Fibroblast of pulmonary artery (primary cell): Measurements from ENCODE around the gene PCDHGA4.
A peak's percentile ranks its signal among the peaks of the same experiment; 100 is the strongest.

Experiments
- DNase-seq: peaks from one replicate; pipeline ENCODE4 v3.0.0-alpha.2; 2010; ENCODE audit warnings: low read depth
- H3K4me3 ChIP-seq: replicated peaks from 2 replicates; pipeline ENCODE4 v1.5.1; 2011; ENCODE audit warnings: low read depth, mild to moderate bottlenecking, control low read depth, low read length, moderate library complexity
- CTCF ChIP-seq: IDR thresholded peaks from 2 replicates; pipeline ENCODE4 v1.5.1; 2011; ENCODE audit warnings: mild to moderate bottlenecking, control low read depth, low read length, inconsistent platforms; ENCODE audit errors: missing control alignments

PCDHGA4 gene

GRCh38 chr5:141398608-141399007 lies 43.8 kb downstream of the PCDHGA4 start:
- DNase-seq: no peak
- peak overlapping the region; percentile 28 for H3K4me3 ChIP-seq
- TF ChIP-seq CTCF: no peak

GRCh38 chr5:141399555-141400258 lies 44.9 kb downstream of the PCDHGA4 start:
- DNase-seq: no peak
- H3K4me3 ChIP-seq: peak overlapping the region; percentile 12
- no peak for TF ChIP-seq CTCF

GRCh38 chr5:141402553-141403243 lies 47.9 kb downstream of the PCDHGA4 start, which contains the start of gene PCDHGA9:
TSS of gene PCDHGA9 (plus strand) at chr5:141402778. CDS start at chr5:141402953, 175 bp downstream.
- peak within 1 kb of the TSS; percentile 42 for H3K4me3 ChIP-seq
- peak; percentile 38 for TF ChIP-seq CTCF
- DNase-seq: peak; percentile 56

- DNase-seq: no peak
- H3K4me3 ChIP-seq: no peak overlapping the region
- TF ChIP-seq CTCF: no peak
Observed at GRCh38 chr5:141403387-141403786, 48.6 kb downstream of the PCDHGA4 start.
